Measurements from ENCODE around the gene XYLB.

XYLB gene

GRCh38 chr3:38343797-38344594 lies 2.6 kb upstream of the XYLB start:
- H3K27ac Mint-ChIP-seq = no peak overlapping the region
- no peaks in the 10 kb centered on the region for H3K27me3 Mint-ChIP-seq
- no peak overlapping the region for H3K4me3 Mint-ChIP-seq
- no peak for DNase-seq
- H3K36me3 Mint-ChIP-seq (ENCODE audit: low read depth) = peaks cover 5% of the 10 kb centered on the region
- no peaks in the 10 kb centered on the region for H3K9me3 Mint-ChIP-seq
- H3K4me1 Mint-ChIP-seq (ENCODE audit: low read depth) = peaks cover 5% of the 10 kb centered on the region

- DNase-seq = no peak
- H3K4me3 Mint-ChIP-seq = peak overlapping the region; percentile 71
- peaks cover 5% of the 10 kb centered on the region for H3K36me3 Mint-ChIP-seq (ENCODE audit: low read depth)
- no peaks in the 10 kb centered on the region for H3K27me3 Mint-ChIP-seq
- H3K9me3 Mint-ChIP-seq = no peaks in the 10 kb centered on the region
- peaks cover 5% of the 10 kb centered on the region for H3K4me1 Mint-ChIP-seq (ENCODE audit: low read depth)
- H3K27ac Mint-ChIP-seq = no peak overlapping the region
Measured at GRCh38 chr3:38345879-38346586, 552 bp upstream of the XYLB start.

GRCh38 chr3:38347421-38348200 lies 1.0 kb downstream of the XYLB start:
- Mint-ChIP-seq H3K36me3 (ENCODE audit: low read depth) (peaks cover 15% of the 10 kb centered on the region), H3K27ac (no peak overlapping the region), H3K4me1 (ENCODE audit: low read depth) (peaks cover 5% of the 10 kb centered on the region), H3K27me3 (no peaks in the 10 kb centered on the region), H3K9me3 (no peaks in the 10 kb centered on the region), H3K4me3 (no peak overlapping the region)
- no peak for DNase-seq

- no peaks in the 10 kb centered on the region for H3K9me3 Mint-ChIP-seq
- no peak overlapping the region for H3K27ac Mint-ChIP-seq
- H3K27me3 Mint-ChIP-seq = no peaks in the 10 kb centered on the region
- no peak overlapping the region for H3K4me3 Mint-ChIP-seq
- H3K36me3 Mint-ChIP-seq (ENCODE audit: low read depth) = peaks cover 20% of the 10 kb centered on the region
- peaks cover 5% of the 10 kb centered on the region for H3K4me1 Mint-ChIP-seq (ENCODE audit: low read depth)
- DNase-seq = no peak
Measured at GRCh38 chr3:38348903-38349302, 2.3 kb downstream of the XYLB start.

GRCh38 chr3:38349684-38350359 lies 3.2 kb downstream of the XYLB start:
- peaks cover 5% of the 10 kb centered on the region for H3K4me1 Mint-ChIP-seq (ENCODE audit: low read depth)
- no peak overlapping the region for H3K27ac Mint-ChIP-seq
- H3K4me3 Mint-ChIP-seq = no peak overlapping the region
- H3K27me3 Mint-ChIP-seq = no peaks in the 10 kb centered on the region
- peaks cover 21% of the 10 kb centered on the region for H3K36me3 Mint-ChIP-seq (ENCODE audit: low read depth)
- no peak for DNase-seq
- H3K9me3 Mint-ChIP-seq = no peaks in the 10 kb centered on the region

GRCh38 chr3:38353151-38353550 lies 6.6 kb downstream of the XYLB start:
- no peak overlapping the region for H3K27ac Mint-ChIP-seq
- DNase-seq = no peak
- no peaks in the 10 kb centered on the region for H3K4me1 Mint-ChIP-seq (ENCODE audit: low read depth)
- H3K4me3 Mint-ChIP-seq = no peak overlapping the region
- no peaks in the 10 kb centered on the region for H3K27me3 Mint-ChIP-seq
- H3K9me3 Mint-ChIP-seq = no peaks in the 10 kb centered on the region
- H3K36me3 Mint-ChIP-seq (ENCODE audit: low read depth) = peaks cover 23% of the 10 kb centered on the region

- H3K9me3 Mint-ChIP-seq = no peaks in the 10 kb centered on the region
- no peaks in the 10 kb centered on the region for H3K27me3 Mint-ChIP-seq
- no peak overlapping the region for H3K27ac Mint-ChIP-seq
- no peak for DNase-seq
- no peaks in the 10 kb centered on the region for H3K4me1 Mint-ChIP-seq (ENCODE audit: low read depth)
- no peak overlapping the region for H3K4me3 Mint-ChIP-seq
- peaks cover 24% of the 10 kb centered on the region for H3K36me3 Mint-ChIP-seq (ENCODE audit: low read depth)
Measured at GRCh38 chr3:38354588-38355330, 8.2 kb downstream of the XYLB start.

GRCh38 chr3:38359038-38359437 lies 12.5 kb downstream of the XYLB start:
- no peak overlapping the region for H3K4me3 Mint-ChIP-seq

GRCh38 chr3:38360345-38360744 lies 13.8 kb downstream of the XYLB start:
- no peaks in the 10 kb centered on the region for H3K27me3 Mint-ChIP-seq
- H3K4me3 Mint-ChIP-seq = no peak overlapping the region
- H3K9me3 Mint-ChIP-seq = no peaks in the 10 kb centered on the region
- H3K27ac Mint-ChIP-seq = no peak overlapping the region
- peaks cover 8% of the 10 kb centered on the region for H3K4me1 Mint-ChIP-seq (ENCODE audit: low read depth)
- peaks cover 26% of the 10 kb centered on the region for H3K36me3 Mint-ChIP-seq (ENCODE audit: low read depth)
- DNase-seq = no peak

More at GRCh38 chr3:38359038-38359437, 12.5 kb downstream of the XYLB start:
- Mint-ChIP-seq H3K27ac (no peak overlapping the region), H3K36me3 (ENCODE audit: low read depth) (peaks cover 20% of the 10 kb centered on the region), H3K27me3 (no peaks in the 10 kb centered on the region), H3K9me3 (no peaks in the 10 kb centered on the region), H3K4me1 (ENCODE audit: low read depth) (peaks cover under 1% of the 10 kb centered on the region)
- DNase-seq = no peak

GRCh38 chr3:38361496-38361895 lies 14.9 kb downstream of the XYLB start:
- no peak overlapping the region for H3K4me3 Mint-ChIP-seq
- no peak for DNase-seq
- H3K36me3 Mint-ChIP-seq (ENCODE audit: low read depth) = peaks cover 27% of the 10 kb centered on the region
- H3K27ac Mint-ChIP-seq = no peak overlapping the region
- H3K9me3 Mint-ChIP-seq = no peaks in the 10 kb centered on the region
- peaks cover 8% of the 10 kb centered on the region for H3K4me1 Mint-ChIP-seq (ENCODE audit: low read depth)
- no peaks in the 10 kb centered on the region for H3K27me3 Mint-ChIP-seq

- Mint-ChIP-seq H3K4me1 (ENCODE audit: low read depth) (peaks cover 8% of the 10 kb centered on the region), H3K27me3 (no peaks in the 10 kb centered on the region), H3K36me3 (ENCODE audit: low read depth) (peaks cover 33% of the 10 kb centered on the region), H3K27ac (no peak overlapping the region), H3K9me3 (no peaks in the 10 kb centered on the region), H3K4me3 (no peak overlapping the region)
- no peak for DNase-seq
Measured at GRCh38 chr3:38362825-38363224, 16.2 kb downstream of the XYLB start.

GRCh38 chr3:38364721-38365400 lies 18.3 kb downstream of the XYLB start:
- H3K27ac Mint-ChIP-seq = no peak overlapping the region

GRCh38 chr3:38365469-38366062 lies 19.0 kb downstream of the XYLB start:
- Mint-ChIP-seq H3K9me3 (no peaks in the 10 kb centered on the region), H3K4me3 (no peak overlapping the region), H3K27ac (no peak overlapping the region), H3K27me3 (no peaks in the 10 kb centered on the region), H3K4me1 (ENCODE audit: low read depth) (peaks cover 8% of the 10 kb centered on the region), H3K36me3 (ENCODE audit: low read depth) (peaks cover 48% of the 10 kb centered on the region)
- no peak for DNase-seq

More at GRCh38 chr3:38364721-38365400, 18.3 kb downstream of the XYLB start:
- Mint-ChIP-seq H3K4me3 (no peak overlapping the region), H3K9me3 (no peaks in the 10 kb centered on the region), H3K4me1 (ENCODE audit: low read depth) (peaks cover 8% of the 10 kb centered on the region), H3K36me3 (ENCODE audit: low read depth) (peaks cover 44% of the 10 kb centered on the region), H3K27me3 (no peaks in the 10 kb centered on the region)
- DNase-seq = no peak
